GM12878 (cell line): ENCODE measurements around the gene PDGFA. TPM values are rescaled to one million over a fixed set of nuclear protein-coding genes. Genes with fewer than 3 reads are reported as not detected.

Experiments
- ATAC-seq: fragments of 200-7000 bp; cut with Tn5 transposase; 3 replicates; pipeline ENCODE4 v1.9.1; 2020; ENCODE audit warnings: mild to moderate bottlenecking, moderate library complexity
- BruUV-seq: library from RNA; stranded (reverse); fragments of 400-500 nt; replicated peaks from 2 replicates; lab custom pipeline; 2021; lab: Mats Ljungman, UMichigan
- CTCF ChIA-PET: fragments of 300-600 bp; sonication (Branson Sonifier 250); formaldehyde crosslinking; extraction: SDS; loops from one replicate; lab custom pipeline; 2021; ENCODE audit warnings: inconsistent platforms; lab: Yijun Ruan, JAX
- POLR2A ChIA-PET: fragments of 350-600 bp; formaldehyde crosslinking; extraction: SDS; loops from one replicate; lab custom pipeline; 2021; ENCODE audit warnings: inconsistent platforms; lab: Charles Lee
- RAD21 ChIA-PET: fragments of 300-600 bp; sonication (Branson Sonifier 250); formaldehyde crosslinking; loops from one replicate; lab custom pipeline; 2023; ENCODE audit warnings: antibody characterized with exemption; ENCODE audit not compliant: unreplicated experiment; lab: Charles Lee
- SMC1A ChIA-PET: fragments of 300-600 bp; sonication (Branson Sonifier 250); formaldehyde crosslinking; loops from one replicate; lab custom pipeline; 2023; ENCODE audit not compliant: unreplicated experiment, uncharacterized antibody; lab: Charles Lee
- DNase-seq: peaks from one replicate; pipeline ENCODE4 v3.0.0-alpha.2; 2011; ENCODE audit warnings: low read depth, low spot score
- FAIRE-seq: peaks from 3 replicates; lab custom pipeline; 2011; peaks lifted over from hg19 to GRCh38; lab: Jason Lieb, UNC
- H2AFZ ChIP-seq: 2 replicates; pipeline ENCODE4 v1.6.0; 2011; ENCODE audit warnings: low read depth, low read length, control low read depth; ENCODE audit not compliant: control insufficient read depth
- H3K27ac ChIP-seq: 2 replicates; pipeline ENCODE4 v1.5.1; 2011; ENCODE audit warnings: control low read depth; ENCODE audit not compliant: control insufficient read depth, insufficient read depth
- H3K27me3 ChIP-seq, 2 experiments: replicated peaks in 1 of 2; 2 replicates each; pipeline versions ENCODE4 v1.6.0 to v1.6.1; 2011; ENCODE audit warnings: low read length in 1 of 2; ENCODE audit not compliant: control insufficient read depth in 2 of 2, insufficient read depth in 2 of 2
- H3K36me3 ChIP-seq, 2 experiments: 2 replicates each; pipeline ENCODE4 v1.5.1; 2011; ENCODE audit warnings: low read length in 1 of 2; ENCODE audit not compliant: control insufficient read depth in 2 of 2, insufficient read depth in 2 of 2
- H3K4me1 ChIP-seq: 2 replicates; pipeline ENCODE4 v1.6.1; 2011; ENCODE audit warnings: mild to moderate bottlenecking, low read length, moderate library complexity, mixed read lengths; ENCODE audit not compliant: control insufficient read depth, insufficient read depth
- H3K4me2 ChIP-seq: 2 replicates; pipeline ENCODE4 v1.6.0; 2011; ENCODE audit warnings: control low read depth; ENCODE audit not compliant: control insufficient read depth, insufficient read depth
- H3K4me3 ChIP-seq: fragments of 200-600 bp; sonication (generic); 2 replicates; pipeline ENCODE4 v1.5.1; 2016
- H3K79me2 ChIP-seq: 2 replicates; pipeline ENCODE4 v1.6.0; 2011; ENCODE audit warnings: low read length; ENCODE audit not compliant: control insufficient read depth, insufficient read depth
- H3K9ac ChIP-seq: 2 replicates; pipeline ENCODE4 v1.8.0; 2011; ENCODE audit warnings: low read length, control low read depth, mixed read lengths; ENCODE audit not compliant: control insufficient read depth, insufficient read depth
- H3K9me3 ChIP-seq: replicated peaks from 3 replicates; pipeline ENCODE4 v1.5.1; 2011; ENCODE audit warnings: mild to moderate bottlenecking, low read length; ENCODE audit not compliant: control insufficient read depth, insufficient read depth
- H4K20me1 ChIP-seq: 2 replicates; pipeline ENCODE4 v1.6.0; 2011; ENCODE audit not compliant: control insufficient read depth, insufficient read depth
- ATF3 ChIP-seq: IDR thresholded peaks from 2 replicates; pipeline ENCODE4 v1.6.1; 2011; ENCODE audit warnings: low read depth, mild to moderate bottlenecking, low read length, moderate library complexity, borderline replicate concordance; ENCODE audit errors: extremely low read depth
- CEBPZ ChIP-seq: fragments of 150-350 bp; IDR thresholded peaks from 2 replicates; pipeline ENCODE4 v1.6.1; 2016; ENCODE audit warnings: low read depth, low read length
- CHD2 ChIP-seq: IDR thresholded peaks from 2 replicates; pipeline ENCODE4 v1.6.1; 2011; ENCODE audit warnings: low read depth, low read length, improper control_type of control experiment, borderline replicate concordance
- CHD4 ChIP-seq: fragments of 200-600 bp; sonication (generic); IDR thresholded peaks from 2 replicates; pipeline ENCODE4 v1.6.1; 2016; ENCODE audit warnings: mild to moderate bottlenecking
- IKZF1 ChIP-seq: fragments of 450-650 bp; conservative IDR thresholded peaks from 2 replicates; pipeline ENCODE4 v1.6.1; 2017; ENCODE audit warnings: antibody characterized with exemption, mild to moderate bottlenecking
- IRF4 ChIP-seq: IDR thresholded peaks from 2 replicates; pipeline ENCODE4 v1.6.1; 2011; ENCODE audit warnings: low read depth, low read length
- NBN ChIP-seq: fragments of 450-650 bp; IDR thresholded peaks from 2 replicates; pipeline ENCODE4 v1.6.1; 2016
- POLR2AphosphoS5 ChIP-seq: IDR thresholded peaks from 2 replicates; pipeline ENCODE4 v1.6.1; 2011; ENCODE audit warnings: mild to moderate bottlenecking, low read length, inconsistent platforms
- RFX5 ChIP-seq: IDR thresholded peaks from 2 replicates; pipeline ENCODE4 v1.6.1; 2011; ENCODE audit warnings: low read depth, low read length, improper control_type of control experiment
- RUNX3 ChIP-seq: IDR thresholded peaks from 2 replicates; pipeline ENCODE4 v1.6.1; 2012; ENCODE audit warnings: low read length, inconsistent platforms
- ZNF24 ChIP-seq: fragments of 450-650 bp; IDR thresholded peaks from 2 replicates; pipeline ENCODE4 v1.6.1; 2017; ENCODE audit warnings: antibody characterized with exemption, mild to moderate bottlenecking
- WGBS: methylation state at CpG from one replicate; pipeline ENCODE4 v1.1.6; 2016; ENCODE audit warnings: low lambda C conversion rate; ENCODE audit not compliant: insufficient replicate concordance, insufficient coverage; ENCODE audit errors: missing lambda C conversion rate; 5-methylcytosine and 5-hydroxymethylcytosine counted together
- in situ Hi-C: fragments of 300-500 bp; cut with MboI; formaldehyde crosslinking; loops from 9 replicates; pipeline ENCODE4 v1.14.3; 2018; ENCODE audit warnings: mixed read lengths
- intact Hi-C: fragments of 100-400 bp; cut with micrococcal nuclease; formaldehyde crosslinking; loops from one replicate; pipeline ENCODE4 v1.14.2; 2022; ENCODE audit not compliant: unreplicated experiment
- polyA plus RNA-seq, 11 experiments: library from polyadenylated mRNA; depleted of rRNA in 4 of 11; unstranded in 6 of 11; stranded (reverse) in 5 of 11; fragments of >200 nt; fragmentation: Nextera tagmentation in 4 of 11; fragmentation: Illumina TruSeq in 1 of 11; extraction: Ambion mirVana in 4 of 11; extraction: Trizol in 1 of 11; gene quantifications; 1 replicate in 1 of 11; 2 replicates in 10 of 11; pipeline versions ENCODE4 v1.2.1 to v1.2.3, GENCODE V29; 2011 to 2016; ENCODE audit warnings: inconsistent platforms in 2 of 11, missing spikeins in 2 of 11, low read depth in 1 of 11
- total RNA-seq, 4 experiments: library from RNA; depleted of rRNA in 3 of 4; stranded (reverse); fragments of >200 nt in 3 of 4; fragmentation: Illumina TruSeq in 1 of 4; extraction: Trizol in 1 of 4; gene quantifications; 2 replicates each; pipeline versions ENCODE4 v1.2.1 to v1.2.3, GENCODE V29; 2013 to 2021
- TF ChIP-seq, protein P1 (sequence below): fragments of 150-350 bp; IDR thresholded peaks from 2 replicates; pipeline ENCODE4 v1.6.1; 2014; ENCODE audit warnings: mild to moderate bottlenecking, low read depth, low read length

PDGFA gene
- total and polyA plus RNA-seq, 10 of the 15 experiments (the other 5 are each of a cell fraction or from before 2014, with no cell fraction given), result 2.5 to 10.0 (median 5.6) TPM

DNA sequence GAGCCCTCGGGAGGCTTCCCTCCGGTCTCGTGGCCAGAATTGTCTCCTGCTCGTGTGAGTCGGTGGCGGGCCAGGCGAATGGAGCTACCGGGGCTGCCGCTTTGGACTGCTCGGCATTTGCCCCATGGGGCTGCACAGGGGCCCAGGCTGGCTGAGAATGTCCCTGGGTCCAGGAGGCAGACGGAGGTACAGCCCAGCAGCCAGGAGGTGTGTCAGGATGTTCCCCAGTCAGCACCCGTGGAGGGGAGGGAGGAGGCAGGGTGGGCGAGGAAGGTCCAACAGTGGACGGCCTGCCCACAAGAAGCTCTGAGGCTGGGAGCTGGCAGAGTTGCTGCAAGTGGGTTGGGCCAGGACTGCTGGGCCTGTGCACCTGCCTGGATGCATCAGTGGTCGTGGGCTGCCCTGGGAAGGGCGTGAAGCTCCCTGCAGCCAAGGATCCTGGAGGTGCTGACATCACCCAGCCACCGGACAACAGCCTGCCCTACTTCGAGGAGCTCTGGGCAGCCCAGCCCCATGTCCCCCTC, 46.4 kb downstream of the PDGFA start (continued):
- no peak for TF ChIP-seq CHD2
- no peak for TF ChIP-seq IRF4
- TF ChIP-seq, protein P1, sequence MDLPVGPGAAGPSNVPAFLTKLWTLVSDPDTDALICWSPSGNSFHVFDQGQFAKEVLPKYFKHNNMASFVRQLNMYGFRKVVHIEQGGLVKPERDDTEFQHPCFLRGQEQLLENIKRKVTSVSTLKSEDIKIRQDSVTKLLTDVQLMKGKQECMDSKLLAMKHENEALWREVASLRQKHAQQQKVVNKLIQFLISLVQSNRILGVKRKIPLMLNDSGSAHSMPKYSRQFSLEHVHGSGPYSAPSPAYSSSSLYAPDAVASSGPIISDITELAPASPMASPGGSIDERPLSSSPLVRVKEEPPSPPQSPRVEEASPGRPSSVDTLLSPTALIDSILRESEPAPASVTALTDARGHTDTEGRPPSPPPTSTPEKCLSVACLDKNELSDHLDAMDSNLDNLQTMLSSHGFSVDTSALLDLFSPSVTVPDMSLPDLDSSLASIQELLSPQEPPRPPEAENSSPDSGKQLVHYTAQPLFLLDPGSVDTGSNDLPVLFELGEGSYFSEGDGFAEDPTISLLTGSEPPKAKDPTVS, result no peak
- TF ChIP-seq IKZF1, result no peak
- TF ChIP-seq RFX5, result no peak
- TF ChIP-seq NBN, result no peak
- TF ChIP-seq RUNX3, result no peak
- no peak for TF ChIP-seq CEBPZ

- Histone ChIP-seq H3K4me3 (no peak overlapping the region), H3K27ac (no peak overlapping the region), H3K36me3 (no peaks in the 10 kb centered on the region), H3K79me2 (no peaks in the 10 kb centered on the region), H3K9ac (no peak overlapping the region), H3K4me2 (no peak overlapping the region), H4K20me1 (no peaks in the 10 kb centered on the region), H2AFZ (no peak overlapping the region), H3K9me3 (no peaks in the 10 kb centered on the region; the same call in 2 of the 3 replicates), H3K4me1 (no peaks in the 10 kb centered on the region), H3K27me3 (no peaks in the 10 kb centered on the region)
- TF ChIP-seq ATF3 (no peak), CHD4 (no peak), ZNF24 (no peak), POLR2AphosphoS5 (no peak)
- FAIRE-seq (no peak), DNase-seq (no peak), ATAC-seq (no peak)
- POLR2A ChIA-PET, result no interaction called here
- CTCF ChIA-PET, result no interaction called here
- SMC1A ChIA-PET, result no interaction called here
- BruUV-seq, result no TSS peak
- in situ Hi-C loops, result no loop called here
- intact Hi-C loops, result no loop called here
- RAD21 ChIA-PET, result no interaction called here
- WGBS, result 25% methylated on average over 4 of the region's 4 CpGs
These were observed 47.0 kb downstream of the PDGFA start for GRCh38 chr7:472640-472957.
